KOPT-K1 (cell line): Measurements from ENCODE around the gene PATJ.

ENCODE experiments used
- H3K27ac ChIP-seq: fragments of 200-600 bp; sonication (generic); 2 replicates; pipeline ENCODE4 v1.5.1; 2016; ENCODE audit warnings: antibody characterized with exemption, mild to moderate bottlenecking, low read depth, low read length; ENCODE audit not compliant: poor library complexity, severe bottlenecking
- H3K36me3 ChIP-seq: fragments of 200-600 bp; sonication (generic); 2 replicates; pipeline ENCODE4 v1.5.1; 2017; ENCODE audit warnings: antibody characterized with exemption, mild to moderate bottlenecking, low read length, moderate library complexity; ENCODE audit not compliant: insufficient read depth
- H3K9me3 ChIP-seq: fragments of 200-600 bp; sonication (generic); 2 replicates; pipeline ENCODE4 v1.5.1; 2017; ENCODE audit warnings: antibody characterized with exemption, low read length, mild to moderate bottlenecking; ENCODE audit not compliant: insufficient read depth, poor library complexity, severe bottlenecking

Gene PATJ

GRCh38 chr1:61740751-61741700 is 1.3 kb upstream of the PATJ start:
- Histone ChIP-seq H3K27ac (no peak overlapping the region), H3K9me3 (no peaks in the 10 kb centered on the region), H3K36me3 (no peaks in the 10 kb centered on the region)

- no peaks in the 10 kb centered on the region for H3K36me3 ChIP-seq
- H3K9me3 ChIP-seq: no peaks in the 10 kb centered on the region
- H3K27ac ChIP-seq: no peak overlapping the region
Measured at GRCh38 chr1:61742620-61743430, 545 bp downstream of the PATJ start.

- no peaks in the 10 kb centered on the region for H3K36me3 ChIP-seq
- H3K9me3 ChIP-seq: no peaks in the 10 kb centered on the region
- no peak overlapping the region for H3K27ac ChIP-seq
Measured at GRCh38 chr1:61743431-61743705, 1.1 kb downstream of the PATJ start.

GRCh38 chr1:61743716-61744580 is 1.7 kb downstream of the PATJ start:
- Histone ChIP-seq H3K27ac (no peak overlapping the region), H3K36me3 (no peaks in the 10 kb centered on the region), H3K9me3 (no peaks in the 10 kb centered on the region)

- no peaks in the 10 kb centered on the region for H3K9me3 ChIP-seq
- no peak overlapping the region for H3K27ac ChIP-seq
- H3K36me3 ChIP-seq: no peaks in the 10 kb centered on the region
Measured at GRCh38 chr1:61746813-61747212, 4.5 kb downstream of the PATJ start.

GRCh38 chr1:61748566-61748965 is 6.3 kb downstream of the PATJ start:
- Histone ChIP-seq H3K9me3 (no peaks in the 10 kb centered on the region), H3K36me3 (no peaks in the 10 kb centered on the region), H3K27ac (no peak overlapping the region)

GRCh38 chr1:61749574-61749973 is 7.3 kb downstream of the PATJ start:
- Histone ChIP-seq H3K36me3 (no peaks in the 10 kb centered on the region), H3K9me3 (no peaks in the 10 kb centered on the region), H3K27ac (no peak overlapping the region)

GRCh38 chr1:61752921-61753389 is 10.7 kb downstream of the PATJ start:
- Histone ChIP-seq H3K9me3 (no peaks in the 10 kb centered on the region), H3K27ac (no peak overlapping the region), H3K36me3 (no peaks in the 10 kb centered on the region)

- no peak overlapping the region for H3K27ac ChIP-seq
- no peaks in the 10 kb centered on the region for H3K36me3 ChIP-seq
- no peaks in the 10 kb centered on the region for H3K9me3 ChIP-seq
Measured at GRCh38 chr1:61753998-61754508, 11.8 kb downstream of the PATJ start.

- Histone ChIP-seq H3K27ac (no peak overlapping the region), H3K36me3 (no peaks in the 10 kb centered on the region), H3K9me3 (no peaks in the 10 kb centered on the region)
Measured at GRCh38 chr1:61754545-61754944, 12.3 kb downstream of the PATJ start.

- Histone ChIP-seq H3K27ac (no peak overlapping the region), H3K36me3 (no peaks in the 10 kb centered on the region), H3K9me3 (no peaks in the 10 kb centered on the region)
Measured at GRCh38 chr1:61756773-61757172, 14.5 kb downstream of the PATJ start.

- no peaks in the 10 kb centered on the region for H3K9me3 ChIP-seq
- no peaks in the 10 kb centered on the region for H3K36me3 ChIP-seq
- no peak overlapping the region for H3K27ac ChIP-seq
Measured at GRCh38 chr1:61757950-61758349, 15.7 kb downstream of the PATJ start.

GRCh38 chr1:61770131-61770530 is 27.9 kb downstream of the PATJ start:
- no peaks in the 10 kb centered on the region for H3K36me3 ChIP-seq
- no peak overlapping the region for H3K27ac ChIP-seq

GRCh38 chr1:61776091-61776490 is 33.8 kb downstream of the PATJ start:
- Histone ChIP-seq H3K27ac (no peak overlapping the region), H3K9me3 (no peaks in the 10 kb centered on the region), H3K36me3 (no peaks in the 10 kb centered on the region)

More at GRCh38 chr1:61770131-61770530, 27.9 kb downstream of the PATJ start:
- H3K9me3 ChIP-seq: no peaks in the 10 kb centered on the region
